Lower lobe of right lung (tissue), 2 donors: ENCODE results near the gene MYBPC3. TPM values are rescaled to one million over a fixed set of nuclear protein-coding genes. Genes with fewer than 3 reads are reported as not detected.

Experiments used
- ATAC-seq, 2 donors: fragments of 200-7000 bp; cut with Tn5 transposase; one replicate each; pipeline ENCODE4 v1.9.1; 2020 to 2022; ENCODE audit warnings: mild to moderate bottlenecking in 2 of 2, moderate library complexity in 2 of 2
- DNase-seq: peaks from one replicate; pipeline ENCODE4 v3.0.0-alpha.2; 2020
- H3K27ac ChIP-seq: fragments of 200-600 bp; one replicate; pipeline ENCODE4 v1.8.0; 2022
- H3K27me3 ChIP-seq: fragments of 200-600 bp; one replicate; pipeline ENCODE4 v1.8.0; 2022; ENCODE audit warnings: low read depth
- H3K36me3 ChIP-seq: fragments of 200-600 bp; one replicate; pipeline ENCODE4 v1.8.0; 2022; ENCODE audit warnings: mild to moderate bottlenecking
- H3K4me1 ChIP-seq: fragments of 200-600 bp; one replicate; pipeline ENCODE4 v1.8.0; 2022
- H3K4me3 ChIP-seq: fragments of 200-600 bp; one replicate; pipeline ENCODE4 v1.8.0; 2022; ENCODE audit warnings: mild to moderate bottlenecking
- H3K9me3 ChIP-seq: fragments of 200-600 bp; one replicate; pipeline ENCODE4 v1.8.0; 2022
- intact Hi-C: fragments of 100-400 bp; cut with DNase I; formaldehyde crosslinking; loops from one replicate; pipeline ENCODE4 v1.11.0; 2022
- total RNA-seq: library from RNA; stranded (reverse); fragmentation: NEBNext Ultra II Directional; extraction: Animal tissue kit (Norgen Biotek cat#: 25700); gene quantifications from one replicate; pipeline ENCODE4 v1.2.1, GENCODE V29; 2021
- TF ChIP-seq, protein P1 (sequence below): fragments of 200-600 bp; IDR thresholded peaks from one replicate; pipeline ENCODE4 v1.8.0; 2022; ENCODE audit warnings: antibody characterized with exemption, mild to moderate bottlenecking
- donor health status: DM: no; HTN: yes; CAD: no; lungs with severe emphysema.

The MYBPC3 gene
- total RNA-seq, 1 donor from 2014 or later, result 0.86 TPM

DNA sequence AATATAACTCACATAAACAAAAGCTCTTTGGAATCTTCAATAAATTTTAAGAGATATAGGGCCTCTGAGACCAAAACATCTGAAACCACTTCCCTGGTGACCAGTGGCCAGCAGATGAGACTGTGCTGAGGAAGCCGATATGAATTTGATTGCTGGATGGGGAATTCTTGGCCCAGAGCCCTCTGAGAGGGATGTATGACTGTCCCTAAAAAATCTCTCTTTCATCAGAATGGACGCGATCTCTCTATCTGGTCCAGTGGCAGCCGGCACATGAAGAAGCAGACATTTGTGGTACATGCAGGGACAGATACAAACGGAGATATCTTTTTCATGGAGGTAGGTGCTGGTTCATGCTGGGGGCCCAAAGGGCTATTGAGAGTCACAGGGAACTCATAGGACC, 37.5 kb downstream of the MYBPC3 start:
- no peak overlapping the region for H3K4me3 ChIP-seq
- TF ChIP-seq, protein P1, sequence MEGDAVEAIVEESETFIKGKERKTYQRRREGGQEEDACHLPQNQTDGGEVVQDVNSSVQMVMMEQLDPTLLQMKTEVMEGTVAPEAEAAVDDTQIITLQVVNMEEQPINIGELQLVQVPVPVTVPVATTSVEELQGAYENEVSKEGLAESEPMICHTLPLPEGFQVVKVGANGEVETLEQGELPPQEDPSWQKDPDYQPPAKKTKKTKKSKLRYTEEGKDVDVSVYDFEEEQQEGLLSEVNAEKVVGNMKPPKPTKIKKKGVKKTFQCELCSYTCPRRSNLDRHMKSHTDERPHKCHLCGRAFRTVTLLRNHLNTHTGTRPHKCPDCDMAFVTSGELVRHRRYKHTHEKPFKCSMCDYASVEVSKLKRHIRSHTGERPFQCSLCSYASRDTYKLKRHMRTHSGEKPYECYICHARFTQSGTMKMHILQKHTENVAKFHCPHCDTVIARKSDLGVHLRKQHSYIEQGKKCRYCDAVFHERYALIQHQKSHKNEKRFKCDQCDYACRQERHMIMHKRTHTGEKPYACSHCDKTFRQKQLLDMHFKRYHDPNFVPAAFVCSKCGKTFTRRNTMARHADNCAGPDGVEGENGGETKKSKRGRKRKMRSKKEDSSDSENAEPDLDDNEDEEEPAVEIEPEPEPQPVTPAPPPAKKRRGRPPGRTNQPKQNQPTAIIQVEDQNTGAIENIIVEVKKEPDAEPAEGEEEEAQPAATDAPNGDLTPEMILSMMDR, result no peak
- no peaks in the 10 kb centered on the region for H3K4me1 ChIP-seq
- H3K9me3 ChIP-seq, result no peaks in the 10 kb centered on the region
- no peak overlapping the region for H3K27ac ChIP-seq
- intact Hi-C loops, result no loop called here
- H3K36me3 ChIP-seq, result peaks cover 100% of the 10 kb centered on the region
- H3K27me3 ChIP-seq, result no peaks in the 10 kb centered on the region
- ATAC-seq, result no peak
- no peak for DNase-seq

DNA sequence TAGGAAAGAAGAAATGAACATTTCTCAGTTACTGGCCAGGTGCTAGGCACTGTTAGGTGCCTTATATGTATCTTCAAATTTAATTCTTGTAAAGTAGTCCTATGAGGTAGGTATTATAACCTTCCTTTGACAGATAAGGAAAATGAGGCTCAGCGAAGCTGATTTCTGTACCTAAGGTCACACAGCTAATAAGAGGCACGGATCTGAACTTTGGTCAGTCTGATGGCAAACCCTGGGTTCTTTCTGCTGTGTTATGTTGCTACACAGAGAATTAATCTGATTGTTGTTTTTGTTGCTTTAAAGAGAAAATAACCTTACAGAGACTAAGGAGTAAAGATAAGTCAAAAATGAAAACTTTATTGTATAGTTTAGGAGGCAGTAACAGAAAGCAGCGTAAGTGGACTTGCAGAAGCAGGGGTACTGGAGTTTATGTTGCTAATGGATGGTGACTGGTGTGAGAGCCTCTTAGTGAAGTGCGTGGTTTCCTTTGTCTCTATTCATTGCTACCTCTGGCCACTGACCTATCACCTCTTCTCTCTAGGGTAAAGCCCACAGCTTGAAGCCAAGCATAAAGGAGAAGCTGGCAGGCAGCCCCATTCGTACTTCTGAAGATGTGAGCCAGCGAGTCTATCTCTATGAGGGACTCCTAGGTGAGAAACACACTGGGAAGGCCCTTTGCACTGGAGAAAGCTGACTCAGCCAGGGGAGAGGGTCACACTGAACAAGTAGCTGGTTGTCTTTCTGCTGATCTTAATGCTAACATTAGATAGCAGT, 44.3 kb downstream of the MYBPC3 start:
- Histone ChIP-seq H3K9me3 (peaks cover 1% of the 10 kb centered on the region), H3K27ac (no peak overlapping the region), H3K27me3 (no peaks in the 10 kb centered on the region), H3K4me1 (no peaks in the 10 kb centered on the region), H3K4me3 (no peak overlapping the region), H3K36me3 (peaks cover 100% of the 10 kb centered on the region)
- TF ChIP-seq, protein P1, result no peak
- DNase-seq (no peak), ATAC-seq (no peak)
- intact Hi-C loops, result no loop called here

DNA sequence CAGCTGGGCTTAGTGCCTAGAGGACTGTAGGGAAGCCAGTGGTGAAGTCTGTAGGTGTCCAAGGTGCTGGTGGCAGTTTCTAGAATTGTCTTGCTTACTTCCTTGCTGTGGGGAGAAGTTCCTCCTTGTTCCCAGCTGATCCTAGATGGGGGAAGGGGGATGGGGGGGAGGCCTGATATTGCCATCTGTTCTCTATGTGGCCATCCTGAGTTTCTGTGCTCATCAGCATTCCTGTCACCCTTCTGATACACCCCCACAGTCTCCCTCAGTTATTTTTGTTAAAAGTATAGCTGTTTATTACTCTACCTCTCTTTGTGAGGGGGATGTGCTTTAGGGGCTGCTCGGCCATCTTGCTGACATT, 46.0 kb downstream of the MYBPC3 start:
- intact Hi-C loops, result no loop called here
- TF ChIP-seq, protein P1, result no peak
- no peak for DNase-seq
- H3K9me3 ChIP-seq, result peaks cover 8% of the 10 kb centered on the region
- no peak for ATAC-seq
- H3K4me1 ChIP-seq, result no peaks in the 10 kb centered on the region
- peaks cover 100% of the 10 kb centered on the region for H3K36me3 ChIP-seq
- H3K27ac ChIP-seq, result no peak overlapping the region
- no peaks in the 10 kb centered on the region for H3K27me3 ChIP-seq
- H3K4me3 ChIP-seq, result no peak overlapping the region

DNA sequence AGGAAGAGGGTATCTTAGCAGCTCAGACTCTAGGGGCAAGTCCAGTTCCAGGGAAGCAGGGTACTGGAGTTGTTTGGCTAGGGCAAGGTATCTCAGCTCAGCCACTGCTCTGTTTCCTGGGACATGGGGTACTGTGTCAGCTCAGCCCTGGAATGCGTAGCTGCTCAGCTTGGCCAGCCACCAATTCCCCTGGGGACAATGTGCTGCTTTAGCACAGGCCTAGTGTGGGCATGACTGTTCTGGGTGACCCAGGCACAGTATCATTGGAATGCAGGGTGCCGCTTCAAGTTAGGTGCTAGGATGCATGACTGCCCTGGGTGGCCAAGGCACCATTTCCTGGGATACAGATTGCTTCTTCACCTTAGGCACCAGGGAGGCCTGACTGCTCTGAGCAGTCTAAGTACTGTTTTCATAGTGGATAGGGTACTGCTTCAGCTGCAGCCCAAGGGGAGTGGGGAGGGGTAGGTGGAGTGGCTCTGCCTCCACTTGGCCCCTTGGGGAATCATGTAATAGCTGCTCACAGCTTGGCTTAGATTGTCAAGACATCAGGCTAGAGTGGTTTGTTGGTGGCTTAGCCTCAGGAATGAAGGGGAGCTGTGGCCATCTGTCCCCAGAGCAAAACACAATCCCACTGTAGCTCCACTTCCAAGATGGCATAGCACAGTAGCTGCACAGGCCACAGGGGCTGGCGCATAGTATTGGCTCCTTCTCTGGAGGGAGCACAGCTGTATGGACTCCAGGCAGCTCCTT, 46.6 kb downstream of the MYBPC3 start:
- no peak overlapping the region for H3K27ac ChIP-seq
- TF ChIP-seq, protein P1, result no peak
- H3K27me3 ChIP-seq, result no peaks in the 10 kb centered on the region
- DNase-seq (no peak), ATAC-seq (peak in 1 of 2 donors; percentile 30)
- peaks cover 100% of the 10 kb centered on the region for H3K36me3 ChIP-seq
- intact Hi-C loops, result no loop called here
- no peaks in the 10 kb centered on the region for H3K4me1 ChIP-seq
- H3K4me3 ChIP-seq, result no peak overlapping the region
- peaks cover 8% of the 10 kb centered on the region for H3K9me3 ChIP-seq

DNA sequence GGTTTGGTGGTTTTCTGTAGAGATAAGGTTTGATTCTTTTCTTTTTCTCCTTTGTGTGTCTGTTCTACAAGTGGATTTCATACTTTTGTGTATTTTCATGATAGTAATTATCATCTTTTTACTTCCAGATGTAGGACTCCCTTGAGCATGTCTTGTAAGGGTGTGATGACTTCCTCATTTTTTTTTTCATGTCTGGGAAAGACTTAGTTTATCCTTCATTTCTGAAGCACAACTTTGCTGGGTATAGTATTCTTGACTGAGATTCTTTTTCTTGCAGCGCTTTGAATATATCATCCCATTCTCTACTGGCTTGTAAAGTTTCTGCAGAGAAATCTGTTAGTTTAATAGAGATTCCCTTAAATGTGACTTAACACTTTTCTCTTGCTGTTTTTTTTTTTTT, 49.6 kb downstream of the MYBPC3 start:
- peaks cover 99% of the 10 kb centered on the region for H3K36me3 ChIP-seq
- H3K4me3 ChIP-seq, result no peak overlapping the region
- peaks cover 8% of the 10 kb centered on the region for H3K9me3 ChIP-seq
- H3K27ac ChIP-seq, result no peak overlapping the region
- intact Hi-C loops, result no loop called here
- ATAC-seq, result no peak
- no peaks in the 10 kb centered on the region for H3K27me3 ChIP-seq
- DNase-seq, result no peak
- TF ChIP-seq, protein P1, result no peak
- no peaks in the 10 kb centered on the region for H3K4me1 ChIP-seq
